HepG2 (cell line): ENCODE results near the gene TMBIM1. TPM values are rescaled to one million over a fixed set of nuclear protein-coding genes. Genes with fewer than 3 reads are reported as not detected.
A peak's percentile ranks its signal among the peaks of the same experiment; 100 is the strongest.

Source experiments
- BCL6 ChIP-seq: IDR thresholded peaks from 2 replicates; pipeline ENCODE4 v1.6.1; 2016; ENCODE audit warnings: missing genetic modification reagents, missing compliant biosample characterization
- E2F5 ChIP-seq: sonication (generic); formaldehyde crosslinking; conservative IDR thresholded peaks from 2 replicates; pipeline ENCODE4 v1.4.0; 2020; ENCODE audit warnings: missing genetic modification reagents
- EEA1 ChIP-seq: sonication (generic); formaldehyde crosslinking; IDR thresholded peaks from 2 replicates; pipeline ENCODE4 v1.5.1; 2020; ENCODE audit warnings: mild to moderate bottlenecking, missing genetic modification reagents, borderline replicate concordance
- GATAD1 ChIP-seq: IDR thresholded peaks from 2 replicates; pipeline ENCODE4 v1.6.1; 2016; ENCODE audit warnings: missing genetic modification reagents, missing compliant biosample characterization
- IRX3 ChIP-seq: sonication (generic); formaldehyde crosslinking; IDR thresholded peaks from 2 replicates; pipeline ENCODE4 v1.8.1; 2023; ENCODE audit warnings: mild to moderate bottlenecking, low read depth, missing genetic modification reagents, borderline replicate concordance
- PCBP2 ChIP-seq: fragments of 200-400 bp; formaldehyde crosslinking; optimal IDR thresholded peaks from 2 replicates; pipeline ENCODE3; 2018; ENCODE audit warnings: low read length, low read depth; ENCODE audit not compliant: poor library complexity, severe bottlenecking
- PREB ChIP-seq: sonication (generic); formaldehyde crosslinking; IDR thresholded peaks from 2 replicates; pipeline ENCODE4 v1.4.0; 2020; ENCODE audit warnings: missing genetic modification reagents
- RXRA ChIP-seq: sonication (generic); formaldehyde crosslinking; IDR thresholded peaks from 2 replicates; pipeline ENCODE4 v1.5.1; 2020; ENCODE audit warnings: missing genetic modification reagents
- TBX2 ChIP-seq: sonication (generic); formaldehyde crosslinking; IDR thresholded peaks from 2 replicates; pipeline ENCODE4 v1.5.0; 2020; ENCODE audit warnings: missing genetic modification reagents, mild to moderate bottlenecking, borderline replicate concordance
- TFDP1 ChIP-seq: IDR thresholded peaks from 2 replicates; pipeline ENCODE4 v1.6.1; 2016; ENCODE audit warnings: missing compliant biosample characterization, missing genetic modification reagents, borderline replicate concordance
- YY1 ChIP-seq: IDR thresholded peaks from 2 replicates; pipeline ENCODE4 v1.6.1; 2011; ENCODE audit warnings: low read length, low read depth, moderate library complexity, mild to moderate bottlenecking; ENCODE audit not compliant: insufficient read depth, insufficient replicate concordance
- ZFP36L2 ChIP-seq: sonication (generic); formaldehyde crosslinking; IDR thresholded peaks from 2 replicates; pipeline ENCODE4 v1.4.0; 2020; ENCODE audit warnings: missing genetic modification reagents
- ZNF260 ChIP-seq: sonication (generic); formaldehyde crosslinking; IDR thresholded peaks from 2 replicates; pipeline ENCODE4 v1.4.0; 2020; ENCODE audit warnings: missing genetic modification reagents, low read depth, mild to moderate bottlenecking, borderline replicate concordance
- ZNF354B ChIP-seq: sonication (generic); formaldehyde crosslinking; IDR thresholded peaks from 2 replicates; pipeline ENCODE4 v1.8.0; 2022; ENCODE audit warnings: mild to moderate bottlenecking, missing genetic modification reagents
- ZNF772 ChIP-seq: sonication (generic); formaldehyde crosslinking; IDR thresholded peaks from 2 replicates; pipeline ENCODE4 v1.5.0; 2020; ENCODE audit warnings: mild to moderate bottlenecking, missing genetic modification reagents
- ZNF792 ChIP-seq: IDR thresholded peaks from 2 replicates; pipeline ENCODE4 v1.6.1; 2016
- ZSCAN21 ChIP-seq: sonication (generic); formaldehyde crosslinking; IDR thresholded peaks from 2 replicates; pipeline ENCODE4 v1.8.0; 2022; ENCODE audit warnings: mild to moderate bottlenecking, missing genetic modification reagents, moderate library complexity, borderline replicate concordance
- polyA plus RNA-seq, 8 experiments: library from polyadenylated mRNA; depleted of rRNA in 3 of 8; stranded (reverse) in 7 of 8; unstranded in 1 of 8; fragments of >200 nt; fragmentation: Illumina TruSeq in 4 of 8; extraction: Trizol in 4 of 8; gene quantifications; 2 replicates each; pipeline versions ENCODE4 v1.2.1 to v1.2.3, GENCODE V29; 2011 to 2016; ENCODE audit warnings: low read depth in 4 of 8, missing spikeins in 1 of 8, mixed read lengths in 1 of 8; ENCODE audit not compliant: insufficient read depth in 1 of 8
- total RNA-seq, 5 experiments: library from RNA; depleted of rRNA; stranded (reverse); fragments of >200 nt; fragmentation: Illumina TruSeq; extraction: Trizol; gene quantifications; 2 replicates each; pipeline ENCODE4 v1.2.3, GENCODE V29; 2016; ENCODE audit warnings: low read depth in 1 of 5
- TF ChIP-seq, protein P1 (sequence below): sonication (generic); formaldehyde crosslinking; IDR thresholded peaks from 2 replicates; pipeline ENCODE4 v1.5.0; 2020; ENCODE audit warnings: mild to moderate bottlenecking, missing genetic modification reagents, borderline replicate concordance

Gene TMBIM1
- total and polyA plus RNA-seq, 2 of the 13 experiments (the other 11 are each of a cell fraction or from before 2014, with no cell fraction given): 127 to 139 TPM

GRCh38 chr2:218322768-218323525 is 30.6 kb upstream of the TMBIM1 start (continued):
- TF ChIP-seq, protein P1, sequence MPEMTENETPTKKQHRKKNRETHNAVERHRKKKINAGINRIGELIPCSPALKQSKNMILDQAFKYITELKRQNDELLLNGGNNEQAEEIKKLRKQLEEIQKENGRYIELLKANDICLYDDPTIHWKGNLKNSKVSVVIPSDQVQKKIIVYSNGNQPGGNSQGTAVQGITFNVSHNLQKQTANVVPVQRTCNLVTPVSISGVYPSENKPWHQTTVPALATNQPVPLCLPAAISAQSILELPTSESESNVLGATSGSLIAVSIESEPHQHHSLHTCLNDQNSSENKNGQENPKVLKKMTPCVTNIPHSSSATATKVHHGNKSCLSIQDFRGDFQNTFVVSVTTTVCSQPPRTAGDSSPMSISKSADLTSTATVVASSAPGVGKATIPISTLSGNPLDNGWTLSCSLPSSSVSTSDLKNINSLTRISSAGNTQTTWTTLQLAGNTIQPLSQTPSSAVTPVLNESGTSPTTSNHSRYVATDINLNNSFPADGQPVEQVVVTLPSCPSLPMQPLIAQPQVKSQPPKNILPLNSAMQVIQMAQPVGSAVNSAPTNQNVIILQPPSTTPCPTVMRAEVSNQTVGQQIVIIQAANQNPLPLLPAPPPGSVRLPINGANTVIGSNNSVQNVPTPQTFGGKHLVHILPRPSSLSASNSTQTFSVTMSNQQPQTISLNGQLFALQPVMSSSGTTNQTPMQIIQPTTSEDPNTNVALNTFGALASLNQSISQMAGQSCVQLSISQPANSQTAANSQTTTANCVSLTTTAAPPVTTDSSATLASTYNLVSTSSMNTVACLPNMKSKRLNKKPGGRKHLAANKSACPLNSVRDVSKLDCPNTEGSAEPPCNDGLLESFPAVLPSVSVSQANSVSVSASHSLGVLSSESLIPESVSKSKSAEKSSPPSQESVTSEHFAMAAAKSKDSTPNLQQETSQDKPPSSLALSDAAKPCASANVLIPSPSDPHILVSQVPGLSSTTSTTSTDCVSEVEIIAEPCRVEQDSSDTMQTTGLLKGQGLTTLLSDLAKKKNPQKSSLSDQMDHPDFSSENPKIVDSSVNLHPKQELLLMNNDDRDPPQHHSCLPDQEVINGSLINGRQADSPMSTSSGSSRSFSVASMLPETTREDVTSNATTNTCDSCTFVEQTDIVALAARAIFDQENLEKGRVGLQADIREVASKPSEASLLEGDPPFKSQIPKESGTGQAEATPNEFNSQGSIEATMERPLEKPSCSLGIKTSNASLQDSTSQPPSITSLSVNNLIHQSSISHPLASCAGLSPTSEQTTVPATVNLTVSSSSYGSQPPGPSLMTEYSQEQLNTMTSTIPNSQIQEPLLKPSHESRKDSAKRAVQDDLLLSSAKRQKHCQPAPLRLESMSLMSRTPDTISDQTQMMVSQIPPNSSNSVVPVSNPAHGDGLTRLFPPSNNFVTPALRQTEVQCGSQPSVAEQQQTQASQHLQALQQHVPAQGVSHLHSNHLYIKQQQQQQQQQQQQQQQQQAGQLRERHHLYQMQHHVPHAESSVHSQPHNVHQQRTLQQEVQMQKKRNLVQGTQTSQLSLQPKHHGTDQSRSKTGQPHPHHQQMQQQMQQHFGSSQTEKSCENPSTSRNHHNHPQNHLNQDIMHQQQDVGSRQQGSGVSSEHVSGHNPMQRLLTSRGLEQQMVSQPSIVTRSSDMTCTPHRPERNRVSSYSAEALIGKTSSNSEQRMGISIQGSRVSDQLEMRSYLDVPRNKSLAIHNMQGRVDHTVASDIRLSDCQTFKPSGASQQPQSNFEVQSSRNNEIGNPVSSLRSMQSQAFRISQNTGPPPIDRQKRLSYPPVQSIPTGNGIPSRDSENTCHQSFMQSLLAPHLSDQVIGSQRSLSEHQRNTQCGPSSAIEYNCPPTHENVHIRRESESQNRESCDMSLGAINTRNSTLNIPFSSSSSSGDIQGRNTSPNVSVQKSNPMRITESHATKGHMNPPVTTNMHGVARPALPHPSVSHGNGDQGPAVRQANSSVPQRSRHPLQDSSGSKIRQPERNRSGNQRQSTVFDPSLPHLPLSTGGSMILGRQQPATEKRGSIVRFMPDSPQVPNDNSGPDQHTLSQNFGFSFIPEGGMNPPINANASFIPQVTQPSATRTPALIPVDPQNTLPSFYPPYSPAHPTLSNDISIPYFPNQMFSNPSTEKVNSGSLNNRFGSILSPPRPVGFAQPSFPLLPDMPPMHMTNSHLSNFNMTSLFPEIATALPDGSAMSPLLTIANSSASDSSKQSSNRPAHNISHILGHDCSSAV (CRISPR knock-in tag): no peak
- TF ChIP-seq BCL6 (peak; percentile 34), ZFP36L2 (no peak), PREB (no peak), IRX3 (no peak), TBX2 (CRISPR knock-in tag) (peak; percentile 79; the same call in 1 of the 2 replicates), ZNF354B (CRISPR knock-in tag) (no peak), TFDP1 (CRISPR knock-in tag) (peak; percentile 62; the same call in 1 of the 2 replicates), GATAD1 (peak; percentile 24; the same call in 1 of the 2 replicates), E2F5 (CRISPR knock-in tag) (no peak), RXRA (peak; percentile 78; the same call in 1 of the 2 replicates), PCBP2 (no peak), ZNF260 (CRISPR knock-in tag) (no peak), ZNF792 (no peak), EEA1 (CRISPR knock-in tag) (no peak), YY1 (peak; percentile 71), ZNF772 (peak; percentile 20; the same call in 1 of the 2 replicates), ZSCAN21 (CRISPR knock-in tag) (peak; percentile 61; the same call in 1 of the 2 replicates)
